HEK293 (cell line): ENCODE data around the gene KLF7.

Source experiments
- ZNF639 ChIP-seq: fragments of 450-650 bp; formaldehyde crosslinking; IDR thresholded peaks from 2 replicates; pipeline ENCODE4 v1.5.1; 2016; ENCODE audit warnings: missing biosample characterization, missing genetic modification characterization
- ZNF707 ChIP-seq: fragments of 450-650 bp; formaldehyde crosslinking; IDR thresholded peaks from 2 replicates; pipeline ENCODE4 v1.5.1; 2016; ENCODE audit warnings: missing biosample characterization, missing genetic modification characterization

DNA sequence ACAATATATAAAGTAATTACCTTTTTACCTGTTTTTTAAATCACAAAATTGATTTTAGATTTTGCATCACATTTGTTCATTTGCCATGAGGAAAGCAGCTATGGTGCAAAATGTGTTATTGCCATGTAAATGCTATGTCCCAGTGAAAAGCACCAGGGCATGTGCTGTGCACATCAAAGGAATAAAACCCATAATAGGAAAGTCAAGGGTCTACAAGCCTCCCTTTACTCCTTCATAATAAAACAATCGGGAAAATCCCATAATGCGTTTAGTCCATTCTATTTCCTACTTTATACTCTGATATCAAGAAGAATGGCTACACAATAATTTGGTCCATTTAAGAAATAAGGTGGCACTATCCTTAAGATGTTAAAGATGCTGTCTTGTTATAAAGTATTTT, 53.0 kb downstream of the KLF7 start:
- TF ChIP-seq ZNF707 (tag by site-specific recombination) (no peak), ZNF639 (no peak)
